Measurements from ENCODE around the gene INSYN1.
"Not testable (repeated sequence)": the region's sequence is repeated elsewhere in the genome, so short reads cannot be mapped to it uniquely, and the experiment has no call there.

The INSYN1 gene

GRCh38 chr15:73704142-73704868, 48.8 kb downstream of the INSYN1 start:
- not testable (repeated sequence) for H3K9ac ChIP-seq (ENCODE audit: low read length); DNase-seq; H3K79me1 ChIP-seq (ENCODE audit: low read length); H4K8ac ChIP-seq (ENCODE audit: low read depth, low read length); H2BK120ac ChIP-seq (ENCODE audit: insufficient read depth, low read length, poor library complexity); H3K14ac ChIP-seq (ENCODE audit: low read length); H2AFZ ChIP-seq (ENCODE audit: insufficient read depth, low read length, poor library complexity); H3K9me3 ChIP-seq (ENCODE audit: insufficient read depth, low read depth, low read length); H3K79me2 ChIP-seq (ENCODE audit: control insufficient read depth, insufficient read depth, low read length, poor library complexity); H3K4ac ChIP-seq (ENCODE audit: low read depth, low read length); H3K4me1 ChIP-seq (ENCODE audit: control insufficient read depth in 1 of 2, insufficient read depth in 2 of 2, low read length in 2 of 2); H4K12ac ChIP-seq (ENCODE audit: low read depth, low read length); H3K27me3 ChIP-seq (ENCODE audit: insufficient read depth, low read length); H3K23ac ChIP-seq (ENCODE audit: low read length); H2BK12ac ChIP-seq (ENCODE audit: low read length); H2AK5ac ChIP-seq (ENCODE audit: low read length); H2BK5ac ChIP-seq (ENCODE audit: low read depth, low read length, poor library complexity); H3K4me3 ChIP-seq (ENCODE audit: low read depth, low read length); H3K4me2 ChIP-seq (ENCODE audit: low read length); H4K91ac ChIP-seq (ENCODE audit: low read depth, low read length); H3K18ac ChIP-seq (ENCODE audit: low read length); H3K27ac ChIP-seq (ENCODE audit: low read depth, low read length)
- peaks cover 60 to 71% of the 10 kb centered on the region in 2 experiments for H3K36me3 ChIP-seq (ENCODE audit: control insufficient read depth in 1 of 2, insufficient read depth in 2 of 2, low read length in 2 of 2)
- no CpG with 5 or more reads among the region's 23 CpGs for WGBS (ENCODE audit: extremely low coverage, insufficient coverage, insufficient read length)

GRCh38 chr15:73703601-73704000, 49.5 kb downstream of the INSYN1 start:
- not testable (repeated sequence) for H3K79me1 ChIP-seq (ENCODE audit: low read length); H2AFZ ChIP-seq (ENCODE audit: insufficient read depth, low read length, poor library complexity); H3K27ac ChIP-seq (ENCODE audit: low read depth, low read length); H3K9me3 ChIP-seq (ENCODE audit: insufficient read depth, low read depth, low read length); H3K9ac ChIP-seq (ENCODE audit: low read length); H3K14ac ChIP-seq (ENCODE audit: low read length); H3K27me3 ChIP-seq (ENCODE audit: insufficient read depth, low read length); H2AK5ac ChIP-seq (ENCODE audit: low read length); H2BK120ac ChIP-seq (ENCODE audit: insufficient read depth, low read length, poor library complexity); H4K91ac ChIP-seq (ENCODE audit: low read depth, low read length); H3K23ac ChIP-seq (ENCODE audit: low read length); H3K4ac ChIP-seq (ENCODE audit: low read depth, low read length); H2BK12ac ChIP-seq (ENCODE audit: low read length); H3K4me3 ChIP-seq (ENCODE audit: low read depth, low read length); H4K8ac ChIP-seq (ENCODE audit: low read depth, low read length); H2BK5ac ChIP-seq (ENCODE audit: low read depth, low read length, poor library complexity); H3K4me2 ChIP-seq (ENCODE audit: low read length); H3K4me1 ChIP-seq (ENCODE audit: control insufficient read depth in 1 of 2, insufficient read depth in 2 of 2, low read length in 2 of 2); DNase-seq; H4K12ac ChIP-seq (ENCODE audit: low read depth, low read length); H3K18ac ChIP-seq (ENCODE audit: low read length); H3K79me2 ChIP-seq (ENCODE audit: control insufficient read depth, insufficient read depth, low read length, poor library complexity)
- no CpG with 5 or more reads among the region's 23 CpGs for WGBS (ENCODE audit: extremely low coverage, insufficient coverage, insufficient read length)
- peaks cover 56 to 64% of the 10 kb centered on the region in 2 experiments for H3K36me3 ChIP-seq (ENCODE audit: control insufficient read depth in 1 of 2, insufficient read depth in 2 of 2, low read length in 2 of 2)

GRCh38 chr15:73702311-73703239, 50.6 kb downstream of the INSYN1 start:
- H2AFZ ChIP-seq (ENCODE audit: insufficient read depth, low read length, poor library complexity); H2AK5ac ChIP-seq (ENCODE audit: low read length); H2BK12ac ChIP-seq (ENCODE audit: low read length); H3K23ac ChIP-seq (ENCODE audit: low read length); H3K9ac ChIP-seq (ENCODE audit: low read length); H3K4me1 ChIP-seq (ENCODE audit: control insufficient read depth in 1 of 2, insufficient read depth in 2 of 2, low read length in 2 of 2); H3K4me3 ChIP-seq (ENCODE audit: low read depth, low read length); H3K18ac ChIP-seq (ENCODE audit: low read length); H2BK5ac ChIP-seq (ENCODE audit: low read depth, low read length, poor library complexity); H4K8ac ChIP-seq (ENCODE audit: low read depth, low read length); DNase-seq; H3K4me2 ChIP-seq (ENCODE audit: low read length); H4K91ac ChIP-seq (ENCODE audit: low read depth, low read length); H3K79me1 ChIP-seq (ENCODE audit: low read length); H3K27ac ChIP-seq (ENCODE audit: low read depth, low read length); H3K4ac ChIP-seq (ENCODE audit: low read depth, low read length); H4K12ac ChIP-seq (ENCODE audit: low read depth, low read length); H3K14ac ChIP-seq (ENCODE audit: low read length); H2BK120ac ChIP-seq (ENCODE audit: insufficient read depth, low read length, poor library complexity); H3K27me3 ChIP-seq (ENCODE audit: insufficient read depth, low read length); H3K79me2 ChIP-seq (ENCODE audit: control insufficient read depth, insufficient read depth, low read length, poor library complexity); H3K9me3 ChIP-seq (ENCODE audit: insufficient read depth, low read depth, low read length): not testable (repeated sequence)
- H3K36me3 ChIP-seq (ENCODE audit: control insufficient read depth in 1 of 2, insufficient read depth in 2 of 2, low read length in 2 of 2) = peaks cover 50 to 58% of the 10 kb centered on the region in 2 experiments
- WGBS (ENCODE audit: extremely low coverage, insufficient coverage, insufficient read length) = no CpG with 5 or more reads among the region's 33 CpGs

- Histone ChIP-seq H3K27me3 (ENCODE audit: insufficient read depth, low read length) (no peaks in the 10 kb centered on the region), H3K79me2 (ENCODE audit: control insufficient read depth, insufficient read depth, low read length, poor library complexity) (peaks cover 5% of the 10 kb centered on the region), H3K14ac (ENCODE audit: low read length) (no peak overlapping the region), H3K9me3 (ENCODE audit: insufficient read depth, low read depth, low read length) (no peaks in the 10 kb centered on the region), H3K9ac (ENCODE audit: low read length) (no peak overlapping the region), H2AFZ (ENCODE audit: insufficient read depth, low read length, poor library complexity) (no peak overlapping the region), H3K23ac (ENCODE audit: low read length) (no peak overlapping the region), H3K79me1 (ENCODE audit: low read length) (no peaks in the 10 kb centered on the region), H3K18ac (ENCODE audit: low read length) (no peak overlapping the region), H3K4me2 (ENCODE audit: low read length) (no peak overlapping the region), H3K4me1 (ENCODE audit: control insufficient read depth in 1 of 2, insufficient read depth in 2 of 2, low read length in 2 of 2) (peaks cover 12 to 16% of the 10 kb centered on the region in 2 experiments), H4K8ac (ENCODE audit: low read depth, low read length) (no peak overlapping the region), H3K27ac (ENCODE audit: low read depth, low read length) (no peak overlapping the region), H3K4ac (ENCODE audit: low read depth, low read length) (no peak overlapping the region), H2BK12ac (ENCODE audit: low read length) (no peak overlapping the region), H3K36me3 (ENCODE audit: control insufficient read depth in 1 of 2, insufficient read depth in 2 of 2, low read length in 2 of 2) (peaks cover 33 to 39% of the 10 kb centered on the region in 2 experiments), H2AK5ac (ENCODE audit: low read length) (no peak overlapping the region), H2BK5ac (ENCODE audit: low read depth, low read length, poor library complexity) (no peak overlapping the region), H4K91ac (ENCODE audit: low read depth, low read length) (no peak overlapping the region), H4K12ac (ENCODE audit: low read depth, low read length) (no peak overlapping the region), H2BK120ac (ENCODE audit: insufficient read depth, low read length, poor library complexity) (no peak overlapping the region), H3K4me3 (ENCODE audit: low read depth, low read length) (no peak overlapping the region)
- peak; percentile 64 to 88 for DNase-seq
- no CpG with 5 or more reads among the region's 13 CpGs for WGBS (ENCODE audit: extremely low coverage, insufficient coverage, insufficient read length)
These were observed 52.9 kb downstream of the INSYN1 start for GRCh38 chr15:73700041-73700842.
